NCI-H2196 treated with DMSO at 0.1 percent for 48 hours (cell line): ENCODE measurements around the gene ZNF500.

Experiments used
- DNase-seq: peaks from one replicate; lab custom pipeline; 2025; ENCODE audit not compliant: unreplicated experiment; lab: John Stamatoyannopoulos, UW

The ZNF500 gene

GRCh38 chr16:4766875-4767628 lies at the start of gene ZNF500:
Gene ZNF500, minus strand, starts transcription at chr16:4767162. Its CDS starts 1,184 bp downstream, at chr16:4765978.
- DNase-seq, result peak; percentile 91

- DNase-seq, result no peak
These were observed 47.7 kb upstream of the ZNF500 start for GRCh38 chr16:4814542-4815173.

GRCh38 chr16:4814046-4814445 lies 47.1 kb upstream of the ZNF500 start:
- no peak for DNase-seq

- no peak for DNase-seq
These were observed 46.5 kb upstream of the ZNF500 start for GRCh38 chr16:4813251-4814003.

- DNase-seq, result no peak
These were observed 44.8 kb upstream of the ZNF500 start for GRCh38 chr16:4811773-4812172.

GRCh38 chr16:4811242-4811641 lies 44.3 kb upstream of the ZNF500 start:
- no peak for DNase-seq

GRCh38 chr16:4806280-4806679 lies 39.3 kb upstream of the ZNF500 start:
- DNase-seq, result no peak

GRCh38 chr16:4805231-4805630 lies 38.3 kb upstream of the ZNF500 start:
- no peak for DNase-seq

GRCh38 chr16:4803898-4804762 lies 37.2 kb upstream of the ZNF500 start:
- no peak for DNase-seq

GRCh38 chr16:4803401-4803844 lies 36.5 kb upstream of the ZNF500 start:
- no peak for DNase-seq

GRCh38 chr16:4802659-4803287 lies 35.8 kb upstream of the ZNF500 start:
- peak; percentile 94 for DNase-seq

- peak; percentile 79 for DNase-seq
These were observed 35.1 kb upstream of the ZNF500 start, which contains the start of gene ROGDI for GRCh38 chr16:4801962-4802658. Gene ROGDI, minus strand, starts transcription at chr16:4802633. Its CDS starts 62 bp downstream, at chr16:4802571.

- DNase-seq, result no peak
These were observed 34.3 kb upstream of the ZNF500 start for GRCh38 chr16:4801051-4801961.

GRCh38 chr16:4800290-4801041 lies 33.5 kb upstream of the ZNF500 start:
- DNase-seq, result peak; percentile 78

- no peak for DNase-seq
These were observed 32.4 kb upstream of the ZNF500 start for GRCh38 chr16:4799171-4799855.

- DNase-seq, result no peak
These were observed 31.5 kb upstream of the ZNF500 start for GRCh38 chr16:4798456-4798855.

GRCh38 chr16:4797805-4798252 lies 30.9 kb upstream of the ZNF500 start:
- DNase-seq, result no peak
